Astrocyte of the cerebellum (primary cell): ENCODE measurements around the gene EBI3.
"Not testable (repeated sequence)": the region's sequence is repeated elsewhere in the genome, so short reads cannot be mapped to it uniquely, and the experiment has no call there.

Experiments used
- DNase-seq: peaks from one replicate; pipeline ENCODE4 v3.0.0-alpha.2; 2011; ENCODE audit warnings: low read depth
- H3K4me3 ChIP-seq: 2 replicates; pipeline ENCODE4 v1.5.1; 2011; ENCODE audit warnings: mild to moderate bottlenecking, low read depth, low read length, moderate library complexity
- CTCF ChIP-seq: IDR thresholded peaks from 2 replicates; pipeline ENCODE4 v1.5.1; 2012; ENCODE audit warnings: low read length, low read depth, moderate library complexity, mild to moderate bottlenecking; ENCODE audit errors: missing control alignments
- in situ Hi-C: cut with HindIII; loops from 2 replicates; pipeline ENCODE4 v1.10.0; 2017; ENCODE audit warnings: low sequenced_read_pairs

EBI3 gene

GRCh38 chr19:4227771-4228170 is 1.6 kb upstream of the EBI3 start:
- DNase-seq = no peak
- H3K4me3 ChIP-seq = no peak overlapping the region
- no peak for TF ChIP-seq CTCF
- in situ Hi-C loops = no loop called here

GRCh38 chr19:4228765-4229178 is 551 bp upstream of the EBI3 start:
- no peak overlapping the region for H3K4me3 ChIP-seq
- TF ChIP-seq CTCF = no peak
- in situ Hi-C loops = no loop called here
- no peak for DNase-seq

- in situ Hi-C loops, H3K4me3 ChIP-seq: not testable (repeated sequence)
These were observed 914 bp downstream of the EBI3 start for GRCh38 chr19:4230237-4230636.

GRCh38 chr19:4231521-4231920 is 2.2 kb downstream of the EBI3 start:
- DNase-seq, in situ Hi-C loops, H3K4me3 ChIP-seq: not testable (repeated sequence)

More at GRCh38 chr19:4230237-4230636, 914 bp downstream of the EBI3 start:
- not testable (repeated sequence) for DNase-seq

- H3K4me3 ChIP-seq, DNase-seq, in situ Hi-C loops: not testable (repeated sequence)
These were observed 2.8 kb downstream of the EBI3 start for GRCh38 chr19:4232139-4232538.

- TF ChIP-seq CTCF = no peak
- in situ Hi-C loops = no loop called here
- no peak for DNase-seq
- H3K4me3 ChIP-seq = no peak overlapping the region
These were observed 3.4 kb downstream of the EBI3 start for GRCh38 chr19:4232614-4233281.

- peak; percentile 70 for TF ChIP-seq CTCF
- in situ Hi-C loops = no loop called here
- no peak overlapping the region for H3K4me3 ChIP-seq
- no peak for DNase-seq
These were observed 4.0 kb downstream of the EBI3 start for GRCh38 chr19:4233282-4233853.

GRCh38 chr19:4234142-4234861 is 5.0 kb downstream of the EBI3 start:
- in situ Hi-C loops = no loop called here
- TF ChIP-seq CTCF = no peak
- H3K4me3 ChIP-seq = no peak overlapping the region
- DNase-seq = no peak
